ENCODE data around the gene KPNA6. TPM values are rescaled to one million over a fixed set of nuclear protein-coding genes. Genes with fewer than 3 reads are reported as not detected.

Gene KPNA6
- total and polyA plus RNA-seq, 9 of the 15 experiments (the other 6 are each of a cell fraction or from before 2014, with no cell fraction given), result 20.1 to 54.6 (median 32.2) TPM

- TF ChIP-seq ZNF740 (CRISPR knock-in tag; IDR thresholded peaks at IDR 0.05) (peak; percentile 92), ZNF740 (tag; IDR thresholded peaks at IDR 0.05) (no peak), NFXL1 (CRISPR knock-in tag; IDR thresholded peaks at IDR 0.05) (peak; percentile 75; the same call in 1 of the 2 replicates), NRF1 (conservative IDR thresholded peaks at IDR 0.05 in 1 of 2, IDR thresholded peaks at IDR 0.05 in 1 of 2) (no peak), SIN3A (IDR thresholded peaks at IDR 0.05; ENCODE audit: borderline replicate concordance in 2 of 2, control insufficient read depth in 1 of 2, low read depth in 2 of 2, low read length in 2 of 2) (peak in 1 of 2 experiments; percentile 84; a peak in 2 of 4 replicates), ZNF780A (CRISPR knock-in tag; IDR thresholded peaks at IDR 0.05) (no peak), MYBL2 (IDR thresholded peaks at IDR 0.05; ENCODE audit: low read depth) (no peak), MYBL2 (CRISPR knock-in tag; IDR thresholded peaks at IDR 0.05; ENCODE audit: borderline replicate concordance) (no peak), ZBED1 (IDR thresholded peaks at IDR 0.05) (no peak), CCAR2 (IDR thresholded peaks at IDR 0.05; ENCODE audit: low read depth, low read length) (no peak), FOXM1 (IDR thresholded peaks at IDR 0.05; ENCODE audit: low read depth) (peak; percentile 45; the same call in 1 of the 2 replicates), FOXM1 (CRISPR knock-in tag; IDR thresholded peaks at IDR 0.05; ENCODE audit: low read depth) (peak; percentile 88), GMEB1 (CRISPR knock-in tag; IDR thresholded peaks at IDR 0.05) (no peak), HMGXB4 (CRISPR knock-in tag; IDR thresholded peaks at IDR 0.05) (no peak; the same call in 1 of the 2 replicates), PPARD (CRISPR knock-in tag; IDR thresholded peaks at IDR 0.05) (no peak), PHB (CRISPR knock-in tag; IDR thresholded peaks at IDR 0.05) (no peak), ATF6 (CRISPR knock-in tag; IDR thresholded peaks at IDR 0.05) (peak; percentile 87; the same call in 1 of the 2 replicates), ZBTB5 (IDR thresholded peaks at IDR 0.05) (no peak), FOXA1 (IDR thresholded peaks at IDR 0.05; ENCODE audit: borderline replicate concordance) (no peak)
These were observed 92.6 kb downstream of the KPNA6 start, which contains the start of gene CCDC28B (continued) for GRCh38 chr1:32200226-32201010.
